GM12874 (cell line): Measurements from ENCODE around the gene KIAA0753.

Experiments used
- CTCF ChIP-seq: IDR thresholded peaks from 2 replicates; pipeline ENCODE4 v1.5.1; 2011; ENCODE audit warnings: low read depth, mild to moderate bottlenecking, control low read depth, low read length, moderate library complexity; ENCODE audit not compliant: insufficient read depth

Gene KIAA0753

GRCh38 chr17:6546069-6546718 is 94.3 kb downstream of the KIAA0753 start:
- TF ChIP-seq CTCF: no peak

- TF ChIP-seq CTCF: no peak
These were observed 95.2 kb downstream of the KIAA0753 start for GRCh38 chr17:6545291-6545690.

GRCh38 chr17:6544011-6544370 is 96.5 kb downstream of the KIAA0753 start:
- no peak for TF ChIP-seq CTCF

- no peak for TF ChIP-seq CTCF
These were observed 97.2 kb downstream of the KIAA0753 start for GRCh38 chr17:6543079-6544010.

- no peak for TF ChIP-seq CTCF
These were observed 97.9 kb downstream of the KIAA0753 start for GRCh38 chr17:6542577-6542976.

- no peak for TF ChIP-seq CTCF
These were observed 98.6 kb downstream of the KIAA0753 start for GRCh38 chr17:6541886-6542285.

GRCh38 chr17:6539871-6540270 is 100.6 kb downstream of the KIAA0753 start:
- TF ChIP-seq CTCF: no peak
